Inflammatory macrophage treated with lipopolysaccharide for 4 hours (primary cell): ENCODE measurements around the gene KIF26A.

Source experiments
- DNase-seq: peaks from one replicate; pipeline ENCODE4 v3.0.0-alpha.2; 2020

Gene KIF26A

DNA sequence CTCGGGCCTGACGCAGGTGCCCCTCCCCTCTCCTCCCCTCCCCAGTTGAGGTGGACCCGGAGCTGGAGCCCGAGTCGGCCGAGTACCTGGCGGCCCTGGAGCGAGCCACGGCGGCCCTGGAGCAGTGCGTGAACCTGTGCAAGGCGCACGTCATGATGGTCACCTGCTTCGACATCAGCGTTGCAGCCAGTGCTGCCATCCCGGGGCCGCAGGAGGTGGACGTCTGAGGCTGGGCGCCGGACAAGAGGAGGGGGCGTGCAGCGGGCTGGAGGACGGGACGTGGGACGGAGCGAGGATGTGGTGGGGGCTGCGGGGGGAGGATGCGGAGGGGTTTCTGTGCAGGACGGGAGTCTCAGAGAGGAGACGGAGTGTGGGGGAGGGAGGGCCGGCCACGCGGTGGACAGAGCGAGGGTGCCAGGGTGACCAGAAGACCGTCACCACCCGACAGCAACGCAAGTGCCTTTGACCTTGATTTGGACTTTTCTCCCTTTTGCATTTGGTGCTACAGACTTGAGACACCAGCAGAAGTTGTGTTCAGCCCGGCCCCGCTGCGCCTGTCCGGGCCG is 41.3 kb downstream of the KIF26A start:
- no peak for DNase-seq

DNA sequence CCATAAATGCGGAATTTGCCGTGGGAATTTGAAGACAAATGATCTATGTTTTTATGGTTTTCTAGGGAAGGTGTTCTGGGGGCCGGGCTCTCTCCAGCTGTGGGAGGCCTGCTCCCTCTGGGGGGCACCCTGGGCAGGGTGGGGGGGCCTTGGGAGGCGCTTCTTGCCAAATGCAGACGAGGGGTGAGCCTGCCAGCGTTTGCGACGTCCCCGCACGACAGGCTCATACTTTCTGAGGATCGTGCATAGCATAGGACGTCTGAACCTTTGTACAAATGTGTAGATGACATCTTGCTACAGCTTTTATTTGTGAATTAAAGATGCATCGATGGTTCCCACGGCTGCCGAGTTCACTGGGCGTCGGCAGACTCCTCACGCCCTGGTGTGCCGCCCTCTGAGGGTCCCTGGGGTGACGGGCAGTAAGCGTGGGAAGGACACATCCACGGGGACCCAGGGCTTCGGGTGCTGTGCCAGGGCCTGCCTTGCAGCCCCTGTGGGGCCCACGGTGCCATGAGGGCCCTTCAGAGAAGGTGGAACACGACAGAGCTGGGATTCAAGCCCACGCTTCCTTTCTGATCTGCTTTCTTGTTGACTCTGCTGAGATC is 42.3 kb downstream of the KIF26A start:
- DNase-seq, result no peak

DNA sequence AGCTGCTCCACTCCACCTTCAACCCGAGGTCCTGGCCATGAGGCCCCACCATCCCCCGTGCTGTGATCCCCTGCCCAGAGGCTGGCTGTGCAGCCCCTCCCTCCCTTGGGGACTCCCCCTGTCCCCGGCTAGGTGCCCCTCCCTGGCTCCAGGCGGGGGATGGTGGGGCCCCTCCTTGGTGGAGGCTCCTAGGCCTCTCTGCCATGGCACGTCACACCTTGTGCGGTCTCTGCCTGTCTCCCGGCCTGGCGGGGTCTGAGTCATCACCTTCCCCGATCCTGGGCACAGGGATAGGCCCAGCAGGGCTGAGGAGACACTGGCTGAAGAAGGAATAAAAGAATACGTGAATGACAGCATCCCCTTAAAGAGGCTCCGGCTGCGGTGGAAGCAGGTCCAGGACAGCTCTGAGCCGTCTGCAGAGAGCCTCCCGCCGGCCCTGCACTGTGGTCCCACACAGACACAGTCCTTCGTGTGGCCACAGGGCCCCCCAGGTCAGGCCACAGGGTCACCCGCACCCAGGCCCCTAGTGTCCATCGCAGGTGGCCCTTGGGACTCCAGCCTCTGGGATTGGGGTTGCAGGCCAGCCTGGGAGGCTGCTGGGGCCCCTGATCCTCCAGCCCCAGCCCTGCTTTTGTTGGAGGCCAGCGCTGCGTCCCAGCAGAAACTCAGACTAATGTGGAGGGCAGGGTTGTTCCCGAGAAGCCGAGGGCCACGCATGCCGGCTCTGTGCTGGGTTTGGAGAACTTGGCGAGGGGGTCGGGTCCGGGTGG is 43.6 kb downstream of the KIF26A start:
- DNase-seq, result no peak

DNA sequence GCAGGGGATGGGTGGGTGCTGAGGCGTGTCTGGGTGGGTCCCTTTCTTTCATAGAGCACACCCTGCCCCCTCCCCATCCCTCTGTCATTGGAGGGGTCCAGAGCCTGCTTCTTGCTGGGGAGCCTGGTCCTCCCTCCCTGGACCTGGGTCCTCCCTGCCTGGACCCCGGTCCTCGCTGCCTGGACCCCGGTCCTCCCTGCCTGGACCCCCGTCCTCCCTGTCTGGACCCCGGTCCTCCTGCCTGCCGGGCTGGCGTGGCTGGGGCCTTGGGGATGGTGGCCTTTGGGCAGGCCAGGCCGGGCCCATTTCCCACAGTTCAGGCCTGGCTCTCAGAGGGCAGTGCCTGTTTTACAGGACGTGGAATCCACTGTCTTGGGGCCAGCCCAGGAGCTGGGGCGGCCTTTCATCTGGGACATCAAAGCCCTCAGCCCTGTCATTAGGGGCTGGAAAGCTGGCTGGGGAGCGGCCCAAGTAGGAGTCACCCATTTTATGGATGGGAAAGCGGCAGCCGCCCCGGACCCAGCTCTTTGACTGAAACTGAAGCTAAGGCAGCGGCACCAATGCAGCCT is 44.6 kb downstream of the KIF26A start:
- DNase-seq, result no peak

DNA sequence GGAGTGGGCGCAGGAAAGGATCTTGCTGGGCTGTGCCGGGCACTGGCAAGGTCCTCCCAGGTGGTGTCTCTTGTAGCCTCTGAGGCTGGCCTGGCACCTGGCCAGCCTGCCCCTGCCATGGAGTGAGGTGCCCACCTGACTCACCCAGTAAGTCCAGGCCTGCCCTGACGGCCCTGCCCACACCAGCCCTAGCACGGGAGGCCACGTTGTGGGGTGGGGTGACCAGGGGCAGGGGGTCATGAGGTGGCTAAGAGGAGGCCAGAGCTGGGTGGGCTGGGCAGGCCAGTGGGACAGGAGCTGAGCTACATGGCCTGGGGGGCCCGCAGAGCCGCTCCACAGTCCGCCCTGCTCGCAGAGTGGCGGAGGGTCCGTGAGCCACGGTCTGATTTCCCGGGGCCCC is 45.4 kb downstream of the KIF26A start:
- DNase-seq, result no peak

DNA sequence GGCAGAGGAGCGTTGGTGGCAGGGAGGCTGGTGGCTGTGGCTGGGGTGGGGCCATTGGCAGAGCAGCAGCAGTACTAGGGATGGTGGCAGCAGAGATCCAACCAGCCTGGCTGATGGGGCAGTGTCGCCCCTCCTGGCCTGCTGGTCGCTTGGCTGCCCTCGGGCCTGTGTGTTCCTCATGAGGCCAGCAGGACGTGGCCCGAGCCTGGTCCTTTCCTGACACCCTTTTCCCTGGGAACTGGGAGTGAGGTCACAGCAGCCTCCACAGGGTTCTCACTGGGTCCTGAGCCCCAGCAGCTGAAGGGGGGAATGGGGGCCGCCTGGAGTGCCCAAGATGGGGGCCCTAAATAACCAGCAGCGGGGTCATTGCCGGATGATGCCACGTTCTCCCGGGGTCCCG is 46.1 kb downstream of the KIF26A start:
- no peak for DNase-seq

DNA sequence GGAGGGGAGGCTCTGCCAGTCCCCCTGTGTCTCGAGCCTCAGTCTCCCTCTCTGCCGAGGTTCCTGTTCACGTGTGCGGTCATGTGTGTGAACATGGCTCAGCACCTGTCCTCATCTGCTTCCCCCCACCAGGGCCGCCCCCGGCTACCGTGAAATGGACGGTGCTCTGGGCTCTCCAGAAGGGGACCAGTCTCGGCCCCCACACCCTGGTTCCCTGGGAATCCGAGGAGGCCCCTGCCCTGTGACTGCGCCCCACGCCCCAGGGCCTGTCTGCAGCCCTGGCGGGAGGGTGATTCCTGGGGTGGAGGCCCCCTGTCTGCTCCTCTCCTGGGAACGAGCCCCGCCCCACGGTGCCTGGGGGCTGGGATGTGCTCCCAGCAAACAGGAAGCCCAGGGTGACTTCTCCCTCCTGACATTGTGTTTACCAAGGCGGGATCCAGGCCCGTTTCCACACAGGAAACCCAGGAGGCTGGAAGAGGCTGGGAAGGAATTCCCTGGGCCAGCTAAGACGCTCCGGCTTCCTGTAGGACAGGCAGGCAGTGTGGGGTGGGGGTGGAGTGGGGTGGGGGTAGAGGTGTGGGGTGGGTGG is 46.6 kb downstream of the KIF26A start:
- DNase-seq, result no peak

DNA sequence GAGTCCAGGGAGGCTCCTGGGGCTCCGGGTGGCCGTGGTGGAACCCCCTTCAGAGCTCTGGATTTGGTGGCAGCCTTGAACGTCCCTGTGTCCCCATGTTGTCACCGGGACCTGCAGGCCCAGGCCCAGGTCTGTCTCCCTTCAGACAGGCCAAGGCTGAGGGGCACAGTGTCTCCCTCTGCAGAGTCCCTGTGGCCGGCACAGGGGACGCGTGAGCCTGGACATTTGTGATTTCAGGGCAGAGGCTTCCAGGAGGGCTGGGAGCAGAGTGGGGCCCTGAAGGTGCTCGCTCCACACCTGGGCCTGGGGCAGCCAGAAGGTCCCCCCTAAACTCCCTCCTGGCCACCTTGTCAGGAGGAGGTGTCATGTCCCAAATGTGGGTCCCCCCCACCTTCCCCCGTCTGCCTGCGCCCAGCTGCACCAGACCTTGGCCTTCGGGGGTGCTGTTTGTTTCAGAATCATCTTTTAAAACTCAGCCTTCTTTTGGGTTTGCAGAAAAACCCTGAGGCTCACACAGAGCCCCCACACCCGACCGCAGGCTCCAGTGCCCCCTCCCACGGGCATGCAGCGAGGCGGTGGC is 47.6 kb downstream of the KIF26A start:
- DNase-seq, result no peak

DNA sequence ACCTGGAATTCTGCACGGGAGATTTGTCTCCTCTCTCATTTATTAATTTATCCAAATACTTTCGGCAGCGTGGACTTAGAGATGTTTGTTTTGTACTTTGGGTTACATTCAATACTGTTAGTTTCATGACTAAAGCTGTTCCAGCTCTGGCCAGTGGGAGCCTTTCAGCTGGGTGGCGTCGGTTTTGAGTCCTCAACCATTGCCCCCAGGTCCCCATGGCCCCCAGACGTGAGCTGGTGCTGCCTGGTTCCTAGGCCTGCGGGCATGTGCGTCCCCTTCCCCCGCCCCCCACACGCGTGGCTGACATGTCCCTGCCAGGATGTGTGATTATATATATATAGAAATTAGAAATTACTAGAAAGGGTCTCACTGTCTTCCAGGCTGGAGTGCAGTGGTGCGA is 48.2 kb downstream of the KIF26A start:
- DNase-seq, result no peak

DNA sequence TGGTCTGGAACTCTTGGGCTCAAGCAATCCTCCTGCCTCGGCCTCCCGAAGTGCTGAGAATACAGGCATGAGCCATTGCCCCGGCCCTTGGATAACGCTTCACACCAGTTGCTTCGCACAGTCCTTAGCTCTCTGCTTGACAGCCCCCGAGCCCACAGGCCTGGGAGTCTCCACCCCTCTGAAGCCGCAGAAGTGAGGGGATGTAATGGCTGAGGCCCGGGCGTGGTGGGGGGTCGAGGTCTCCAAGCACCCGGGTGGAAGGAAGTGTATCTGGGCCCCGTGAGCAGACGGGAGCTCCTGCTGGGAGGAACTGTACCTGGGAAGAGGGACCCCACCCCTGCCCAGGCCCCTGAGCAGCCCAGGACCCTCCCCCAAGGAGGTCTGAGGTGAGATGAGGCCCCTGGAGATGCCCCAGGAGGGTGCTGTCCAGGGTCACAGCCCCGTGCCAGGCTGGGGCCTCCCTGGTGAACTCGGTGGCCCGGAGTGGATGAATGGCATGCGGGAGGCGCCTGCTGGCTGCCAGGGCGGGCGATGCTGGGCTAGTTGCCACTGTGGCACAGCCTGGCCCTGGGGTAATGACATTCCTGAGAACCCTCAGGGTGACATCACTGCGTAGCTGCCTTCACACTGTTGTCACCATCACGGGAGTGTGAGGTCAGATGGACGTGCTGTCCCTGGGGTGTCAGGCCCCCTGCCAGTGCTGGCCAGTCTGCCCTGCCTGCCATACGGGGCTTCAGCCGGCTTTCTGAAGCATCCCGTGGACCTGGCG is 48.9 kb downstream of the KIF26A start:
- DNase-seq, result no peak

DNA sequence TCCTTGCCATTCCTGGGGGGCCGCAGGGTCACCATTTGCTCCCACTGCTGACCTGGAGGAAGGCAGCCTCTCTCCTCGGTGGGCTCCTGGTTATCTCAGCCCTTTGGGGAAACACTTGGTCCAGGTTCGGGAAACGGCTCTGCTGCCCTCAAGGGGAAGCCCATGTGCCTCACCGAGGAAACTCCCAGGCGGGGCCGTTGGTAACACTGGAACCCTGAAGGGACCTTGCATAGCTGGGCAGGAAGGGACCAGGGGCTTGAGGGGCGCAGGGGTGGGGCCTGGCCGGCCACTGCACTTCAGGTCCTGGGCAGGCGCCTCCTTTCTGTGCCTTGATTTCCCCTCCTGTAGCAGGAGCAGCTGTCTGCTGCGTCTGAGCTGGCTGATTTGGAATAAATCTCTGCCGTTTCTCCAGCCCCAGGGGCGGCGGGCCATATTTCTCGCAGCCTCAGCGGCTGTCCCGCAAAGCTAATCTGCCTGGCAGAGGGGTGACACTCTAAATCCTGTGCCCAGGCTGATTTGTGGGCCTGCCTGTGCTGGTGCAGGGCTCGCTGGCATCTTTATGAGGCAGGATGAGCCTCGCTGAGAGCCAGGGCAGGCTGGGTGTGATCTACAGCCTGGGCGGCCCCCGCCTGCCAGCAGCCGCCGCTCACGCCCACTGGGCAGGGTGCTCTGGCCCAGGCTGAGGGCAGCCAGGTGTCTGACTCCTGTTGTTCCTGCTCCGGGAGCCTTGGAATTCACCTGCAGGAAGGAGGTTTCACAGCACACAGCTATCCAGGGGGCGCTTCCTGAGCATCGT is 49.7 kb downstream of the KIF26A start:
- no peak for DNase-seq

DNA sequence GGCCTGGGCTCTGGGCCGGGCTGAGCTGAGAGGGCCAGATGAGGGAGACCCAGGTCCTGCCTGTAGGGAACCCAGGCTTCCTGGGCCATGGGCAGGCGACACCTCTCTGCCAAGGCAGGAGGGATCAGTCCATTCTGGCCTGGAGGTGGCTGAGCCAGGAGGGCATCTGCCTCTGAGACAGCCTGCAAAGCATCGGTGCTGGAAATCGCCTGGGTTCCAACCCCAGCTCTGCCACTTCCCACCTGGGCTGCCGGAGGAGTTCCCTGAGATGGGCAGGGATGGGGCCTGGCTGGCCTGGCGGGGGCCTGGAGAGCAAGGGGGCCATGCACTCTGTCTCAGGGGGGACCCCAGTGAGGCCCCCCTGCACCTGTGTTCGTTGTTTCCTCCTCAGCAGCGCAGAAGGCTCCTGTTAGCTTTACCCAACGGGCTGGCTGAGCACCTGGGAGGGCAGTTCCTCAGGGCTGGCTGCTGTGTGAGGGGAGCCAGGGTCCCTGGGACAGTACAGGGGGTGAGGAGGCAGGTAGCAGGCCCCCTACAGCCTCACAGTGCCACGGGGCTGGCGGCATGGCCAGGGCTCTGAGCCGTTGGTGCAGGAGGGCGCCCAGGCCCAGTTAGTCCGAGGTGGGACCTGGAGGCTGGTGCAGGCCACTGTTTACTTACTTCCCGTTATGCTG is 50.5 kb downstream of the KIF26A start:
- no peak for DNase-seq

DNA sequence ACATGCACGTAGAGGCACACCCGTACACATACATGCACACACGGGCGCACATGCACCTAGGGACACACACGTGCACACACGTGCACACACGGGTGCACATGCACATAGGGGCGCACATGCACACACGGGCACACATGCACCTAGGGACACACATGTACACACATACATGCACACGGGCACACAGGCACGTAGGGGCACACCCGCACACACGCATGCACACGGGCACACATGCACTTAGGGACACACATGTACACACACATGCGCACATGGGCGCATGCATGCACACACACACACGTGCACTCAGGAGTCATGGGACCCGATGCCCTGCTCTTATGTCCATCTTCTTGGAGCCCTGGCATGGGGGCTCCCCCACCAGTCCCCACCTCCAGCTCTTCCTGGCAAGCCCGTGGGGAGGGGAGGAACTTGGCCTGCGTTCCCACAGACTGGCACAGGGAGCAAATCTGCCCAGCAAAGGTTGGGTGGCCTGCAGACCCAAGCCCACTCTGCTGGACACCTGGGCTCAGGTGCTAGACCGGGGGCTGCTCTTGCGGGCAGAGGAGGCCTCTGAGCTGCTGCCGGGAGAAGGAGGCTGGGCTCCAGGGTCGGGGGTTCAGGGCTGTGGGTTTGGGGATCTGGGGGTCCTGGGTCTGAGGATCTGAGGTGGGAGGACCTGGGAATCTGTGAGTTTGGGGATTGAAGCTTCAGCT is 51.4 kb downstream of the KIF26A start:
- no peak for DNase-seq

DNA sequence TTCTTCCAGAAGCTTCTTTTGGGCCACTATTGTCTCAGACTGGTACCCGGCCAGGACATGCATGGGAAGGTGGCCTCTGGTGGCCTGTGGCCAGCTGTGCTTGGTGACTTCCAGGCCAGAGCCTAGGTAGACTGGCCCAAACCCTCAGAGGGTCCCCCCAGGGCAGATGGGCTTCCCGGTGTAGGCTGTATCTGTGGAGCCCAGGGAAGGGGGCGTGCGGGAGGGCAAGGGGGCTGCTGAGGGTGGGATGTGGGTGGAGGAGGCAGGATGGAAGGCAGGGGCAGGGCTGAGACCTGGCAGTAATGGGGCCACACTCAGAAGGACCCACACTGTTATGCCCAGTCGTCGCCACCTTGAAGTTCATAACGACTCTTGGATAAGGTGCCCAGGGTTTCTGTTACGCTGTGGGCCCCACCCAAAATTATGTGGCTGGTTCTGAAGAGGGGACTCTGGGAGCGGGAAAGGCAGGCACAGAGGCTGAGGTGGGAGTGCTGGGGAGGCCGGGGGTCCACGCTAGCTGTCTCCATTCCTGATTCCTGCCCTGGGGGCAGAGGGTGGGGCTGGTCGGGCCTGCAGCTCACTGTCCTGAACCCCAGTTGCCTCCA is 52.1 kb downstream of the KIF26A start:
- no peak for DNase-seq

DNA sequence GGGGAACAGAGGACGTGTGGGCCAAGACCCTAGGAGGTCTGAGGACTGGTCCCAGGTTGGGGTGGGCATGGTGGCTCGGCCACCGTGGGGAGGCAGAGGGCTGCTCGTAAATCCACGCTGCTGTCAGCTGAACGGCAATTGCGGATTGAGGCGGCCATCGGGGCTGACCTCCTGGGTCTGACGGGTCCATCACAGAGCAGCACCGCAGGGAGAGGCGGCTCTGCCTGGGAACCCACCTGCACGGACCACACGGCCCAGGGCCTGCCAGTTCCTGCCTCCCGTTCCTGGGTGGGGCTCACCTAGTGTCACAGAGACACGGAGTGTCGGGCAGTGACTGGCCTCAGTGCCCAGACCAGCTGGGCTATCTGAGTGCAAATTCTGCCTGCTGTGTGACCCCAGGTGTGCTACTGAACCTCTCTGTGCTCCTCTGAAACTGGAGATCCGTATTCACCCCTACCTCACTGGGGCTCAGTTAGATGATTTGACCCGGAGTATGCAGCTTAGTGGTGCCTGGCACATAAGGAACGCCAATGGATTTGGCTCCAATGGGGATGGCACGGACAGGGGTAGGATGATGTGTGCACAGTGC is 53.1 kb downstream of the KIF26A start:
- no peak for DNase-seq

DNA sequence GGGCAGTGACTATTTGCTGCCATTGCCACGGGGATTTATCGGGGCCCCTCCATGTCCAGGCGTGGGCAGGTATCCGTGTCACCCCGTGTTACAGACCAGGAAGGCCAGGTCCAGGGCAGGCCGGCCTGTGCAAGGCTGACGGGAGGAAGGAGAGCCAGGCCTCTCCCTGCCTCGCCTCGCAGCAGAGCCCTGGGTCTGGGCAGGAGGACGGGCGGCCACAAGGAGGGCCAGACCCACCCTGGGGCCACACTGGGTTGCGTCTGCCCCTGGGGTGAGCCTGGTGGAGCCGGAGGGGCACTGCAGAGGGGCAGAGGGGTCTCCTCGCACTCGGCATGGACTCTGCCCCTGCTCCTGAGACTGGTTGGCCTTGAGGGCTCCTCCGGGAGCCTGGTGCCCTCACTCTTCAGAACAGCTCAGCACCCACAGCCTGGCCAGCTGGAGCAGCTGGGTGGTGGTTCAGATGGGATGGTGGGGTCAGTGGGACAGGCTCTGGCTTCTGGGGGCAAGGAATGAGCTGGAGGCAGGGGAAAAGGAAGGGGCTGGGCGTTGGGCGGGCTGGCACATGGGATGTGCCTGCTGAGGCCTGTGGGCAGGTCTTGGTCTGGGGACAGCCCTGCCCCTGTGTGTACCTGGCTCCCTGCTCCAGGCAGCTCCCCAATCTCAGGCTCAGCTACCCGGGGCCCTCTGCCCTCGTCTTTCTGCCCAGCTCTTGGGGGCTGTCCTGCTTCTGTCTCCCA is 53.9 kb downstream of the KIF26A start:
- no peak for DNase-seq

DNA sequence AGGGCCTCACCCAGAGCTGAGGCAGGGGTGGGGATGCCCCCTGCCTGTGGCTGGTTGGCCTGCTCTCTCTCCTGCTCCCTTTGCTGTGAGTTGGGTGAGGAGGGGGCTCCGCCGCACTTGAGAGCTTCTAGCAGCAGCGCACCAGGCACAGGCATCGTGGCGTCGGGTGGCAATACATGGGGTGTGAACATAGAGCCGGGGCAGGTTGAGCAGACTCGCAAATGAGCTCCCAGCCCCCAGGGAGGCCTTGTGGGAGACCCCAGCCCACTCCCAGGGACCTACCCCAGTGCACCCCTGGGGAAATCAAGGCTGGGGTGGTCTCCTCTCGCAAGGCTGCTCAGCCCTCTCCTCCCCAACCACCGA is 54.5 kb downstream of the KIF26A start:
- no peak for DNase-seq

DNA sequence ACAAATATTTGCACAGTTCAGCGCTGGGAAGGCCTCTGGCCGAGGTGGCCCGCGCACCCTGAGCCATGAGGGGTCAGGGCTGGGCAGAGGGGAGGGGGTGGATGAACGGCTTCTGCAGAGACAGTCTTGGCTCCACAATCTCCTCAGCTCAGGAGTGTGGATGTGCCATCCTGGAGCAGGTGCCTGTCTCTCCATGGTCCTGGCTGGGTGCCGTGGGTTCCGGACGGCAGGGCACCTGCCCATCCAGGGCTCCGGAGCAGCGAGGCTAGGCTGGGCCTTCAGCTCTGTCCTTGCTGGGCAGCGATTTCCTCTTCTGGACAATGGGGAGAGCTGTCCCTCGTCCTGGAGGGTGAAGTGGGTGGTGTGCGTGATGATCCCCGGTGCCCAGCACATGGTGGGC is 55.6 kb downstream of the KIF26A start:
- no peak for DNase-seq

DNA sequence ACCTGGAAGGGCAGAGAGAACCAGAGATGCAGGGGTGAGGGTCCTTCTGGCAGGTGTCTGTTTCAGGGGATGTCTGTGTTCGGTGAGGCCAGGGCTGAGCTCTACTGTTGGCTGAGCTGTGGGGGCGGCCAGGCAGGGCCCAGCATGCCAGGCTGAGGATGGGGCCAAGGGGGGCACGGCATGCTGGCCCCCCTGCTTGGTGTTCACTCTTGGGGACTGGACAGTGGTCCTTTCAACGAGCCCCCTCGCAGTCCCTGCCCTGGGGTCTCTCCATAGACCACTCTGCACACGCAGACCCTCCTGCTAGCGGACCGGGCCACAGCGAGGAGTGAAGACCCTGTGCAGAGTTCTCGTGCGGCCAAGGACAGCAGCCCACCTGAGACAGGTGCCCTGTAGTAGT is 56.3 kb downstream of the KIF26A start:
- no peak for DNase-seq
